Activated CD4-positive, alpha-beta memory T cell treated with anti-CD3 and anti-CD28 coated beads for 36 hours (primary cell): ENCODE results near the gene KDM4C. TPM values are rescaled to one million over a fixed set of nuclear protein-coding genes. Genes with fewer than 3 reads are reported as not detected.

Experiments
- CTCF ChIA-PET: fragments of 350-600 bp; sonication (Branson Sonifier 250); formaldehyde crosslinking; loops from one replicate; lab custom pipeline; 2021; ENCODE audit warnings: antibody characterized with exemption, inconsistent platforms; lab: Charles Lee
- POLR2A ChIA-PET: fragments of 350-600 bp; sonication (Branson Sonifier 250); formaldehyde crosslinking; loops from one replicate; lab custom pipeline; 2021; ENCODE audit warnings: antibody characterized with exemption; lab: Charles Lee
- DNase-seq: peaks from one replicate; pipeline ENCODE4 v3.0.0-alpha.2; 2020
- H3K27ac Mint-ChIP-seq: one replicate; pipeline ENCODE4 v1.8.0; 2021; ENCODE audit warnings: mixed read lengths
- H3K27me3 Mint-ChIP-seq: one replicate; pipeline ENCODE4 v1.8.0; 2021; ENCODE audit warnings: mixed read lengths
- H3K36me3 Mint-ChIP-seq: one replicate; pipeline ENCODE4 v1.8.0; 2021; ENCODE audit warnings: mixed read lengths
- H3K4me1 Mint-ChIP-seq: one replicate; pipeline ENCODE4 v1.8.0; 2021; ENCODE audit warnings: low read depth, mixed read lengths
- H3K4me3 Mint-ChIP-seq: one replicate; pipeline ENCODE4 v1.8.0; 2021; ENCODE audit warnings: mild to moderate bottlenecking, mixed read lengths
- H3K9me3 Mint-ChIP-seq: one replicate; pipeline ENCODE4 v1.8.0; 2021; ENCODE audit warnings: mixed read lengths
- intact Hi-C: fragments of 100-400 bp; cut with micrococcal nuclease; formaldehyde crosslinking; loops from one replicate; pipeline ENCODE4 v1.15.1; 2023
- total RNA-seq, 2 experiments: library from RNA; stranded (reverse); gene quantifications; one replicate each; pipeline ENCODE4 v1.2.3, GENCODE V29; 2021

Gene KDM4C
- total RNA-seq, 2 experiments from 2014 or later, result 26.2 to 28.8 TPM

GRCh38 chr9:6818292-6818922 lies 60.6 kb downstream of the KDM4C start:
- H3K36me3 Mint-ChIP-seq, result peaks cover 18% of the 10 kb centered on the region
- H3K9me3 Mint-ChIP-seq, result no peaks in the 10 kb centered on the region
- H3K27ac Mint-ChIP-seq, result no peak overlapping the region
- H3K4me1 Mint-ChIP-seq, result peaks cover 10% of the 10 kb centered on the region
- intact Hi-C loops, result no loop called here
- ChIA-PET POLR2A (no interaction called here), CTCF (interaction anchor here (1.0 kb wide), 1 partner anchor 9 kb away, joined by 3 read pairs; no protein-coding TSS in a partner anchor)
- no peaks in the 10 kb centered on the region for H3K27me3 Mint-ChIP-seq
- no peak for DNase-seq
- H3K4me3 Mint-ChIP-seq, result no peak overlapping the region

- H3K4me1 Mint-ChIP-seq, result peaks cover 10% of the 10 kb centered on the region
- CTCF ChIA-PET, result interaction anchor here (1.0 kb wide), 1 partner anchor 8 kb away, joined by 3 read pairs; no protein-coding TSS in a partner anchor
- H3K27me3 Mint-ChIP-seq, result no peaks in the 10 kb centered on the region
- POLR2A ChIA-PET, result no interaction called here
- DNase-seq, result no peak
- intact Hi-C loops, result no loop called here
- no peak overlapping the region for H3K27ac Mint-ChIP-seq
- H3K4me3 Mint-ChIP-seq, result no peak overlapping the region
- H3K36me3 Mint-ChIP-seq, result peaks cover 19% of the 10 kb centered on the region
- H3K9me3 Mint-ChIP-seq, result no peaks in the 10 kb centered on the region
Measured at GRCh38 chr9:6819112-6819511, 61.3 kb downstream of the KDM4C start.

- no peak for DNase-seq
- Mint-ChIP-seq H3K9me3 (no peaks in the 10 kb centered on the region), H3K4me3 (no peak overlapping the region), H3K36me3 (peaks cover 17% of the 10 kb centered on the region), H3K4me1 (peaks cover 10% of the 10 kb centered on the region), H3K27ac (no peak overlapping the region), H3K27me3 (no peaks in the 10 kb centered on the region)
- CTCF ChIA-PET, result no interaction called here
- POLR2A ChIA-PET, result no interaction called here
- intact Hi-C loops, result no loop called here
Measured at GRCh38 chr9:6819529-6819928, 61.8 kb downstream of the KDM4C start.

- intact Hi-C loops, result no loop called here
- no peak for DNase-seq
- Mint-ChIP-seq H3K27me3 (no peaks in the 10 kb centered on the region), H3K27ac (no peak overlapping the region), H3K4me3 (no peak overlapping the region), H3K36me3 (peaks cover 20% of the 10 kb centered on the region), H3K4me1 (peaks cover 6% of the 10 kb centered on the region), H3K9me3 (no peaks in the 10 kb centered on the region)
- CTCF ChIA-PET, result no interaction called here
- POLR2A ChIA-PET, result no interaction called here
Measured at GRCh38 chr9:6822696-6823095, 64.9 kb downstream of the KDM4C start.

GRCh38 chr9:6827439-6828145 lies 69.8 kb downstream of the KDM4C start:
- Mint-ChIP-seq H3K27ac (no peak overlapping the region), H3K9me3 (no peaks in the 10 kb centered on the region), H3K4me1 (peaks cover 9% of the 10 kb centered on the region), H3K27me3 (no peaks in the 10 kb centered on the region), H3K36me3 (peaks cover 28% of the 10 kb centered on the region), H3K4me3 (no peak overlapping the region)
- POLR2A ChIA-PET, result interaction anchor here (0.9 kb wide), 1 partner anchor 77 kb away, joined by 3 read pairs; no protein-coding TSS in a partner anchor
- CTCF ChIA-PET, result interaction anchor here (0.6 to 2.6 kb wide), 31 partner anchors 9 to 745 kb away, joined by 3 to 18 read pairs (median 4); no protein-coding TSS in a partner anchor
- peak; percentile 32 for DNase-seq
- intact Hi-C loops, result loop anchor here (1.0 to 5.0 kb wide), 3 partner anchors 230 to 707 kb away; no protein-coding TSS in a partner anchor

GRCh38 chr9:6829027-6829426 lies 71.3 kb downstream of the KDM4C start:
- Mint-ChIP-seq H3K9me3 (no peaks in the 10 kb centered on the region), H3K27ac (no peak overlapping the region), H3K4me3 (no peak overlapping the region), H3K27me3 (no peaks in the 10 kb centered on the region), H3K36me3 (peaks cover 32% of the 10 kb centered on the region), H3K4me1 (peaks cover 9% of the 10 kb centered on the region)
- intact Hi-C loops, result loop anchor here (5.0 kb wide), 1 partner anchor 228 kb away; no protein-coding TSS in a partner anchor
- ChIA-PET POLR2A (no interaction called here), CTCF (interaction anchor here (0.6 to 1.0 kb wide), 2 partner anchors 56 to 224 kb away, joined by 3 to 4 read pairs; no protein-coding TSS in a partner anchor)
- DNase-seq, result no peak

GRCh38 chr9:6829536-6829935 lies 71.8 kb downstream of the KDM4C start:
- H3K4me1 Mint-ChIP-seq, result peaks cover 9% of the 10 kb centered on the region
- H3K27ac Mint-ChIP-seq, result no peak overlapping the region
- no peaks in the 10 kb centered on the region for H3K27me3 Mint-ChIP-seq
- CTCF ChIA-PET, result interaction anchor here (1.0 kb wide), 1 partner anchor 224 kb away, joined by 4 read pairs; no protein-coding TSS in a partner anchor
- DNase-seq, result no peak
- H3K4me3 Mint-ChIP-seq, result no peak overlapping the region
- intact Hi-C loops, result loop anchor here (5.0 kb wide), 1 partner anchor 228 kb away; no protein-coding TSS in a partner anchor
- POLR2A ChIA-PET, result no interaction called here
- no peaks in the 10 kb centered on the region for H3K9me3 Mint-ChIP-seq
- peaks cover 37% of the 10 kb centered on the region for H3K36me3 Mint-ChIP-seq

GRCh38 chr9:6833518-6834192 lies 75.9 kb downstream of the KDM4C start:
- Mint-ChIP-seq H3K27me3 (no peaks in the 10 kb centered on the region), H3K36me3 (peaks cover 50% of the 10 kb centered on the region), H3K9me3 (no peaks in the 10 kb centered on the region), H3K4me3 (no peak overlapping the region), H3K27ac (peak overlapping the region; percentile 23), H3K4me1 (peaks cover 3% of the 10 kb centered on the region)
- POLR2A ChIA-PET, result no interaction called here
- intact Hi-C loops, result no loop called here
- CTCF ChIA-PET, result no interaction called here
- DNase-seq, result no peak

- no peaks in the 10 kb centered on the region for H3K4me1 Mint-ChIP-seq
- no peaks in the 10 kb centered on the region for H3K9me3 Mint-ChIP-seq
- no peaks in the 10 kb centered on the region for H3K27me3 Mint-ChIP-seq
- CTCF ChIA-PET, result no interaction called here
- intact Hi-C loops, result no loop called here
- no peak overlapping the region for H3K27ac Mint-ChIP-seq
- H3K36me3 Mint-ChIP-seq, result peaks cover 44% of the 10 kb centered on the region
- no peak for DNase-seq
- POLR2A ChIA-PET, result no interaction called here
- H3K4me3 Mint-ChIP-seq, result no peak overlapping the region
Measured at GRCh38 chr9:6834306-6834705, 76.5 kb downstream of the KDM4C start.

- Mint-ChIP-seq H3K9me3 (no peaks in the 10 kb centered on the region), H3K27me3 (no peaks in the 10 kb centered on the region), H3K4me3 (no peak overlapping the region), H3K36me3 (peaks cover 30% of the 10 kb centered on the region), H3K27ac (no peak overlapping the region), H3K4me1 (no peaks in the 10 kb centered on the region)
- intact Hi-C loops, result no loop called here
- DNase-seq, result no peak
- ChIA-PET CTCF (no interaction called here), POLR2A (no interaction called here)
Measured at GRCh38 chr9:6838158-6838557, 80.4 kb downstream of the KDM4C start.

- CTCF ChIA-PET, result interaction anchor here (1.1 kb wide), 1 partner anchor 15 kb away, joined by 4 read pairs; no protein-coding TSS in a partner anchor
- POLR2A ChIA-PET, result no interaction called here
- peaks cover 3% of the 10 kb centered on the region for H3K4me1 Mint-ChIP-seq
- H3K4me3 Mint-ChIP-seq, result no peak overlapping the region
- peaks cover 6% of the 10 kb centered on the region for H3K36me3 Mint-ChIP-seq
- H3K9me3 Mint-ChIP-seq, result no peaks in the 10 kb centered on the region
- no peak for DNase-seq
- no peaks in the 10 kb centered on the region for H3K27me3 Mint-ChIP-seq
- intact Hi-C loops, result no loop called here
- no peak overlapping the region for H3K27ac Mint-ChIP-seq
Measured at GRCh38 chr9:6842584-6842947, 84.8 kb downstream of the KDM4C start.

GRCh38 chr9:6843742-6844141 lies 86.0 kb downstream of the KDM4C start:
- Mint-ChIP-seq H3K4me3 (no peak overlapping the region), H3K27ac (no peak overlapping the region), H3K36me3 (peaks cover 5% of the 10 kb centered on the region), H3K4me1 (peaks cover 3% of the 10 kb centered on the region), H3K27me3 (no peaks in the 10 kb centered on the region), H3K9me3 (no peaks in the 10 kb centered on the region)
- peak; percentile 12 for DNase-seq
- ChIA-PET POLR2A (no interaction called here), CTCF (interaction anchor here (1.4 kb wide), 1 partner anchor 16 kb away, joined by 4 read pairs; no protein-coding TSS in a partner anchor)
- intact Hi-C loops, result no loop called here
